ENCODE measurements around the gene TCOF1.
"Not testable (repeated sequence)": the region's sequence is repeated elsewhere in the genome, so short reads cannot be mapped to it uniquely, and the experiment has no call there.

The TCOF1 gene

DNA sequence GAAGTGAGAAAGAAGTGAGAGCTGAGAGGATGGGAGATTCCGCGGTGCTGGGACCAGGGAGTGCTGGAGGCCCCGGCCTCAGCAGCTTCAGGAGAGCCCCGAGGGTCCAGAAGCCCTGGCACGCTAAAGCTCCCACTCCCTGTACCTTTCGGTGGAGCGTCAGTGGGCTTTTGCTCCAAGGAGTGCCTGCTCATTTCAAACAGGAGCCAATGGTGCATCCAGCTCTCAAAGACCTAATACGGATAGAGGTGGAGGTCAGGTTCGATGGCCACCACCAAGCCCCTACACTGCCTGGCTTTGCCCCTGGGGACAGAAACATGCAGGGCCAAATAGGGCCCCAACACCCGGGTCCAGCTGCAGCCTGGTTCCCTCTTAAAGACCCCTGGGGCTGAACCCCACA is 47.0 kb downstream of the TCOF1 start:
- no peak for DNase-seq (ENCODE audit: low read depth)

DNA sequence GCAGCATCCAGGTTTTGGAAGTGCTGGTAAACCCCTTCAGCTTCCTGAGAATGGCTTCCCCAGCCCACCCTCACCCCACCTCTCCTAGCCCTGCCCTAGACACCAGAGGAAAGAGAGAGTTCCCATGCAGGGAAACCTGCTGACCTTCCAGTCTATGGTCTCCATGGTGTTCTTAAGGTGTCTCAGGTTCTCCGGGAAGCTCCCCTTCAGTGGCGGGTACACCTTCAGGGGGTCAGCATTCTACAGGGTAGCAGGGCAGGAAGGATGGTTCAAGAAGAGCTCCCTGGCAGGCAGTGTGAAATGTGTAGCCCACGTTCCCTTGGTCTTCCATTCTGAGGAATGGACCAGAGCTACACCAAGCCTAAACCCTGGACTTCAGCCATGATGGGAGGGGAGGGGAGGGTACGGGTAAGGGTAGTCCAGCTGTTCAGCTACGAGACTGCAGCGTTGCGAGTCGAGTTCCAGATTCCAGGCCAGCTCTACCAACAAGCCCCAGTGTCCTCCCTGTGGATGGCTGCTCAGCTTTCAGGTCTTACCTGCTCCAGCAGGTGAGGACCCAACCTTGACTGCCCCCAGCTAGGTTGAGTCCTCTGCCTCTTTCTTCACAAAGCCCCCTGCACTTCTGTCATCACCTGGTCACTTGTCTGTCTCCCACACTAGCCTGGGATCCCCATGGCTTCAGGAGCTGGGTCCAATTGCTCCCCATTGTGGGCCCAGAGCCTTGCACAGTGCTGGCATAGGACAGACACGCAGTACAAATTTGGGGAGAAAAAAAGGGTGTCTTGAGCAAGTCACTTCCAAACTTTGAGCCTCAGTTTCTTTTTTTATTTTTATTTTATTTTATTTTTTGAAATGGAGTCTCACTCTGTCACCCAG is 47.7 kb downstream of the TCOF1 start:
- DNase-seq (ENCODE audit: low read depth) = no peak

DNA sequence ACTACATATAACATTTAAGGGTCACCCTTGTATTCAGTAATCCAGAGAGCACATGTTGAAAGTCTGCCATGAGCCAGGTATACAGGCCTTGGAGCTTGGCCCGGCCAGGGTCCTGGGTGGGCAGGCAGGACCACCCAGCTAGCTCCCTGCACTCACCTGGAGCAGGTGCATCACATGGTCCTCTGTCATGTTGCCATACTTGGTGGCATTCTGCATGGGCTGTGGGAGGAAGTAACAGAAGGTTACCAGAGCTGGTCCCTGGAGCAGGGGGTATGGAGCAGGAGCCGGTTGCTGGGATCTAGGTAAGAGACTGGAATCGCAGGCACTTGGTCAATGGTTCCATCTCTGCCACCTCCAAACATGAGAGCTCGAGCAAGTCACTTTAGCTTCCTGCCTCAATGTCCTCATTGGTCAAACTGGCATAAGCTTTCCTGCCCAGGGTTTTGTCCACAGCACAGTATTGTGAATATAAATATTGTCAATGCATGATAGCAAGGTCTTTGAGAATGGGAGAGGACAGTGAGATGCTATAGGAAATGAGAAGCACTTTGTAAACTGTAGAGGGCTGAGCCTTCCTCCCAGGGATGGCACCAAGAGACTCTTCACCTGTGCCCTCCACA is 48.7 kb downstream of the TCOF1 start:
- DNase-seq (ENCODE audit: low read depth) = no peak

DNA sequence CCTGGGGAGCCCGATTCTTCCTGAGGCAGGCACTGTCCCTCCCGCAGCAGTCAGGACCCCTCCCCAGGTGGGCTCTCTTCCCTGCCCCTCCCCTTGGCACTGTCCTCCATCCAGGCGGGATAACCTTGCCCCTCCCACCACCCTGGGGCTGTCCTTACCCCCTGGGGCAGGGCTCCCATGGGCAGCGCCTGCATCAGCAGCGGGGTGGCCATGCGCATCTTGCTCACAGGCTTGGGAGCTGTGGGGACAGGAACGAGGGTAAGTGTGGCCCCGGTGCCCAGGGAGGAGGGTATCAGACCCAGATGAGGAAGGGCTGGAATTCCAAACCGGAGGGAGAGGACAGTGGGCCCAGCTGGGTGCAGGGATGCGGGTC is 49.2 kb downstream of the TCOF1 start:
- no peak for DNase-seq (ENCODE audit: low read depth)

DNA sequence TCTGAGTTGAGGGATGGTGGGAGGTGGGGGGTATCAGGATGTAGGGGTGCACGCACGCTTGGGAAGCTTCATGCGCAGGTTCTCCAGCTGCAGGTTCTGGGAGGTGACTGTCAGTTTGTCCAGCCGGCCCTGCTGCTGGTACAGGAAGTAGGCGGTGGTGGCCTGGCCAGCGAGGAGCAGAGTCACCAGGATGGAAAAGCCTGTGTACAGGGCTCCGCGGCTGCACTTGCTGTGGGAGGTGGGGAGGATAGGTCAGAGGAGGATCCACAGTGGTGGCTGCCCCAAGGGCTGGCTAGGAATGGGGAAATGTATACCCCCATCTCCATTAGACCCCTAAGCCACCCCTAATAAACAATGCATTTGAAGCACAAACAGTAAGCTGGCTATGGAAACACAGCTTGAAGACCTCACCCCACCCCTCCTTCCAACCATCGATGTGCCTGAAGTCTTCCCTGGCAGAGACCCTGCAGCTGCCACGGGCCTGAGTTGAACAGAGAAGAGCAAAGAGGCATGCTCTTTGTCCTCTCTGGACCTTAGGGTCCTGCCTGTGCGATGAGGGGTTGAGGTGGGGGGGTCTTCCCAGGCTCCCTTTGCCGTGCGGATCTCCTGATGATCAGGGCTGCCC is 49.7 kb downstream of the TCOF1 start:
- no peak for DNase-seq (ENCODE audit: low read depth)

DNA sequence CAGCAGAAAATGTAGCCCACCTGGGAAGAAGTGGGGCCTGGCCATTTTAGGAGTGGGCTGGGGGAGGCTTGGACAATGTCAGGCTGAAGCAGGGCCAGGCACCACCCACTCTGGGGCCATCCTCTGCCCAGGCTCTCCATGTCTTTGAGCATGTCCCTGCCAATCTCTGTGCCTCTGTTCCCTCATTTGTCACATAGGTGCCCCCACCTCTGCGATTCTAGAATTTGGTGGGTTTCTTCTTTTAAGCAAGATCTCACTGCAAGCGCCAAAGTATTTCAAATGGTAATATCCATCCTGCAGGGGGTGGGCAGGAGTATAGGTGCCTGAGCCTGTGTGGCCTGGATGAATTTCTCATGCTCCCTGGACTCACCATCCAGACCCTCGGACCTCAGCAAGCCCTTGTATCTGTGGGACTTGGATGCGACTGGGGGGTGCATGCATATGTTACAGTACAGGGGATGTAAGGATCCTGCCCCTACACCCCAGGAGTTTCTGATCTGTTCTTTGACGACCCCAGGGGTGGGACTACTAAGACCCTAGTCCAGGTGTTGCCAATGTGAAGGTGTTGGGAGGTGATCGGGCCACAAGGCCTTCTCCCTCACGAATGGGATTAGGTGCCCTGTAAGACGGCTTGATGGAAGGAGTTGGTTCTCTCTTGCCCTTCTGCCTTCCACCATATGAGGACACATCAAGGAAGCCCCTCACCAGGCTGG is 50.9 kb downstream of the TCOF1 start:
- no peak for DNase-seq (ENCODE audit: low read depth)

DNA sequence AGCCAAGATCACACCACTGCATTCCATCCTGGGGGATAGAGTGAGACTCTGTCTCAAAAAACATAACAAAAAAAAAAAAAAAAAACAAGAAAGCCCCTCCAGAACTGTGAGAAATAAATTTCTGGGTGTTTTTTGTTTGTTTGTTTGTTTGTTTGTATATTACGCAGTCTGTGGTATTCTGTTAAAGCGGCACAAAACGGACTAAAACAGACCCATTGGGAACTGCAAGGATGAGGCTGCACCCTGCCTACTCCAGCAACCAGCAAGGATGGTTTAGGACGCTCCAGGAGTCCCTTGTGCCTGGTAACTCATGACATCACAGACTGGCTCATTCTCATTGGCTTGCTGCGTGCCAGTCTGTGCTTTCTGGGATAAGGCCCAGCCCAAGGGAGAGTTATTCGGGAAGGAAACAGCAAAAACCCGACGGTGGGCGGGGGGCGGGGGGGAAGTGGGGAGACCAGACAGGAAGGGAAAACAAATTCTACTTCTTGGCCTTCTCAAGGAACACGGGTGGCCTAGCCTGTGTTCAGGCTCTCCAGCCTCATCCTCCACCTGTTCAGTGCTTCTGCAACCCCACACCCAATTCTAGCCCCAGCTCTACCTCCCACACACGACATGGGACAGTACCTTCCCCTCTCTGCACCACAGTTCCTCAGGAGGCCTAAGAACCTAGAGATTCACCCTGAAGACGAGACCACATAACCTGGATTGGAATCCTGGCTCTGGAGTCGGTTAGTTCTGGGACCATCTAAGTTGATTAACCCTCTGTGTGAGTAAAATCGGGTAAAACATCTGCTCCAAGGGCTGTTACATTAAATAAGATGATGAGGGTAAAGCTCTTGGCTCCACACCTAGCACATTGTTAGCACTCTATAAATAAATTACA is 52.4 kb downstream of the TCOF1 start:
- DNase-seq (ENCODE audit: low read depth) = peak; percentile 38

DNA sequence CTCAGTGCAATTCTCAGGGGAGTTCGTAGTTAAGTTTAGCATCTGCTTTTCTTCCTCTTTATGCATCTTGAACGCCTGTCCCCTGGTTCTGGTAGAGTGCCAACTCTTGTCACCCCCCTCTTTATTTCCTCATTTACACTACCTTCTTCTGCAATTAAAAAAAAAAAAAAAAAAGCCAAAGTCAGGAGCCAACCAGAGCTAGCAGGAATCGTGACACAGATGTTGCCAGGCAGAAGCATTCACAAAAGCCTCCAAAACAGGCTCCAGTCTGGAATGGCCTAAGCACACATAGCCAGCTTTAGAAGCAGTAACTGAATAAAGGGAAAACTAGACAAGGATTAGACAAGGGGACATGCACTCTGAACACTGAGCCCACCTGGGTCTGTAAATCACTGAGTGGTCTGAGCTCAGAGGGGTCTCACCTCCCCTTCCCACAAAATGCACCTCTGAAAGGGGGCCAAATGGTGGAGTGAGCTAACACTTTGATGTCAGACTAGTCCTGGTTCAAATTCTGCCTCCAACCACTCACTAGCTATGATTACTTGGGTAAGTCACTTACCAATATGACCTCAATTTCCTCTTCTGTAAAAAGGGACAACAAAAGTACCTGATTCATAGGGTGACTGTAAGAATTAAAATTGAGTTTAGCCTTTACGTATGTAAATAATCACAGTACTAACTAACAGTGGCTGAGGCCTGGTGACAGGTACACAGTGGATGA is 53.2 kb downstream of the TCOF1 start:
- DNase-seq (ENCODE audit: low read depth) = peak; percentile 25

DNA sequence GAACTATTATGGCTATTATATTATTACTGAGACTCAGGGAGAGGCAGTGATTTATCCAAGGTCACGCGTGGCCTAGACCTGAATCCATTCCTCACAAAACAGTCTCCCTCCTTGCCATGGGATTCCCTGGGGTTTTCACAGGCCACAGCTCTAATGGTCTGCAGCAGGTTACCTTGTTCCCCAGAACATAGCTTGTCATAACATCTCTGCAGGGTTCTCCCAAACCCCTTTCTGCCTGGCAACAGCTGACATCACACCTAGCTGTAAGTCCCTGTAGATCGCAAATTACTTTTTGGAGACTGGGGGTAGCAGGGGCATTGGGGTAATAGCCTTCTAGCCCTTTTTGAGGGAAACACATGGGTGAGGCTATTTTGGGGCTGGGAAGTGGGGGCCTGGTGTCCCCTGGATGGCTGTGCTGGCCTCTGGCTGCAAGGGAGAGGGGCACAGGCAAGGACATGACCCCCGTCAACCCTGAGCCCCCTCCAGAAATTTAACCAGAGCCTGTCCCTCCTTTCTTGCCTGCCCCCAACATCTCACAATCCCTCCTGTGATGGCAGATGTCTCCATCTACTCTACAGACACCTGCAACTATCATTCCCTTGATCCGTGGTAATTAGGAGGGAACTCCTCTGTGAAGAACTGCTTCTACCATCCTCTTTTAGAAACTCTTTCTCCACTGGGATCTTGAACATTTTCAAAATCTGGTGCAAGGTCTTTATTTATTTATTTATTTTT is 53.9 kb downstream of the TCOF1 start:
- DNase-seq (ENCODE audit: low read depth) = peak; percentile 46

DNA sequence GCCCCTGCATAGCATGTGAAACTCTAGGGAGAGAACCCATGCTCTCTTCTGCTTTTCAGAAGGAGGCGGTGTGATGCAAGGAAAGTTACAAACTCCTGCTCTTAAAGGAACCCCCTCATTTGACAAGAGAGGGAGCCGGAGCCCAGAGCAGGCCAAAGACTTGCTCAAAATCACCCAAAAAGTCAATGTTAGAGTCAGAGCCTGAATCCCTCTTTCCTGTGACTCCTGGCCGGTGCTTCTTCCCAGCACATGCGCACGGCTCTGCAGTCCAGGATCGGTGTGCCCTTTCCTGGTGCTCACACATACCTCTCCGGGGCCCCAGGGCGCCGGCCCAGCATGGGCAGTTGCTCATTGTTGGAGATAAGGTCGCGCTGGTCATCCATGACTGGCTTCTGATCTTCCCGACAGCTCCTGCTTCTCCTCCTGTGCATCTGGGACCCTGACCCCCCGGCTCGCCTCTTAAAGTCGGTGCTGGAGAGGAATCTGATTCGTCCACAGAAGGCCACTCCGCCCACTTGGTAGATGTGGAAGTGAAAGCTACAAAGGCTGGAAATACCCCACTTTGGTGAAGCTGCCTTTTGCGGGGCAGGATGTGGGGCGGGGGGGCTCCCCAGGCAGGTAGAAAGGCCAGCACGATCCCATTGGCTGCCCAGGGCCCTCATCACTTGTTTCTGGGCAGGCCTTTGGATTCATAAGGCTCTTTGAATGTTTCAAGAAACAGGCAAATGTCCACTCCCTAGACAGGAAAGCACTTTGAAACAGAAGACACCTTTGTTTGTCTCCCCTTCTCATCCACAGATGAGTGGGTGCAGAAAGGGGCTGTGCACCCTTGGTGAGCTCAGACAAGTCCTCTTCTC is 55.0 kb downstream of the TCOF1 start, which contains the start of gene CD74:
TSS of gene CD74 (minus strand) at position 592 of the 857 bp plus-strand sequence. CDS start at position 431, 161 bp downstream.
- peak; percentile 81 for DNase-seq (ENCODE audit: low read depth)

DNA sequence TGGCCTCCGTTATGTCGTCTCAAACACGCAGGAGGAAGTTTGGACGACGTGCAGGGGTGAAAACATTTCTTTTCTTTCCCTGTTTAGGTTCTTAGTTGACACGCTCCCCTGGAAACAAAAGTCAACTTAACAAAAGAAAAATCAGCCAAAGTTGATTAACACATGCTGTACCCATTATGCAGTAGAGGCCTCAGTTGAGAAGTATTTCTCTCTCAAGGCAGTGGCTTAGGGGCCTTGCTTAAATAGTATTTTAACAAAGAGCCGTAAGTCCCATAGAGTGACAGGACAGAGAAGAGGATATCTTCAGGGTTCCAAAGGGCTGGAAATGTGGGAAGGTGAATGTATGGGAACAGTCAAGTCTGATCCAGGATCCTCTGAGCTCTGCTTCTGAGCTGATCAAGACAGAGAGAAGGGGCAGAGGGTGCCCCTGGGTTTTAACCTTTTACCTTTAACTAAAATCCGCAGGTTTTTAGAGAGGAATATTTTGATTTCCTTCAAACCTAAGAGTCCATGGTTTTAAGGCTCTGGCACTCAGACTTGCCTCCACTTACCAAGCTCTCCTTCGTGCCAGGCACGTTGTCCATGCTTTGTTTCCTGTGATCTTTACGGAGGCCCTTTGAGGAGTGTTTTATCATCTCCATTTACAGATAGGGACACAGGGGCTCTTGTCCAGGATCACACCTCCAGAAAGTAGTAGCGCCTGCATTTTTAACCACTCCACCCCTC is 55.8 kb downstream of the TCOF1 start:
- DNase-seq (ENCODE audit: low read depth) = no peak

DNA sequence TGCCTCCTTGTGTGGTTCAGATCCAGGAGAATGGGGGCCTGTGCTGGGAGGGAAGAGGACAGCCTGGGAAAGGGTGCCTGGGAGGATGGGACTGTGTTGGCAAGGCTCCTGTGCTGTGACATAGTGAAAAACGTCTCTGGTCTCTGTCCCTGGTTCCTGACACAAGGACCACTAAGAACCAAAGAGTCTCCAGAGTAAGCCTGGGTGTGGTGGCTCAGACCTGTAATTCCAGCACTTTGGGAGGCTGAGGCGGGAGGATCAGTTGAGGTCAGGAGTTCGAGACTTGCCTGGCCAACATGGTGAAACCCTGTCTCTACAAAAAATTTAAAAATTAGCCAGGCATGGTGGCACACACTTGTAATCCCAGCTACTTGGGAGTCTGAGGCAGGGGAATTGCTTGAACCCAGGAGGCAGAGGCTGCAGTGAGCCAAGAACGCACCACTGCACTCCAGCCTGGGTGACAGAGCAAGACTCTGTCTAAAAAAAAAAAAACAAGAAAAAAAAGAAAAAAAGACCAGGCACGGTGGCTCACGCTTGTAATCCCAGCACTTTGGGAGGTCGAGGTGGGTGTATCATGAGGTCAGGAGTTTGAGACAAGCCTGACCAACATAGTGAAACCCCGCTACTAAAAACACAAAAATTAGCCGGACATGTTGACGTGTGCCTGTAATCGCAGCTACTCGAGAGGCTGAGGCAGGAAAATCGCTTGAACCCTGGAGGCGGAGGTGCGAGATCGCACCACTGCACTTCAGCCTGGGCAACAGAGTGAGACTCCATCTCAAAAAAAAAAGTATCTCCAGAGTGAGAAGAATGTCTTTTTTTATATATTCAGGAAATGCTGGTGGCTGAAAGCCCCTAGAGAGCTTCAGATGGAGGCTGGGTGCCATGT is 56.6 kb downstream of the TCOF1 start:
- not testable (repeated sequence) for DNase-seq (ENCODE audit: low read depth)

DNA sequence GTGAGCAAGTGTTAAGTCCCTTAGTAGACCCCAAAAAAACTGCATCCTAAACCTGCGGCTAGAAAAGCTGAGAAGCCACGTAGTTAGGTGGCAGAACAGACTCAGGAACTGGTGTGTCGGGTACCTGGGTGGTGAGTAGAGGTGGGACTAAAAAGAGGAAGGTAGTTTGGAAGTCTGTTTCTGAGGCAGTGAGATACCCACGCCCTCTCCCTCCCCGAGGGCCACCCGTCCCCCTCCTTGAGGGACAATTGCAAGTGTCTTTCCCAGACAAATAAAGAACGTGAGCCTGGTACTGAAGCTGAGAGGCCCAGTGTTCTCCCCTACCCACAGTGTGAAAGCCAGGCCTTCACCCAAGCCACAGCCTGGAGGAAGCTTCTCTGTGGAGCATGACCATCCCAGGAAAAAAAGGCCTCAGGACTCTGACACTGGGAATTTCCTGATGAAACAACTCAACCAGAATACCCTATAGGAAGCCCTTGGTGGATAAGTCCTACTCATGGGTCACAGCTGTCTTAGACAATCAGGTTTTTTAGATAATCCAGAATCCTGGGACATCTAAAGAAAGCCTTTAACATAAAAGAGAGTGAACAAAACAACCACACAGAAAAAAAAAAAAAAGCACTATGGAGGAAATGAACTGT is 62.3 kb downstream of the TCOF1 start:
- DNase-seq (ENCODE audit: low read depth) = no peak

DNA sequence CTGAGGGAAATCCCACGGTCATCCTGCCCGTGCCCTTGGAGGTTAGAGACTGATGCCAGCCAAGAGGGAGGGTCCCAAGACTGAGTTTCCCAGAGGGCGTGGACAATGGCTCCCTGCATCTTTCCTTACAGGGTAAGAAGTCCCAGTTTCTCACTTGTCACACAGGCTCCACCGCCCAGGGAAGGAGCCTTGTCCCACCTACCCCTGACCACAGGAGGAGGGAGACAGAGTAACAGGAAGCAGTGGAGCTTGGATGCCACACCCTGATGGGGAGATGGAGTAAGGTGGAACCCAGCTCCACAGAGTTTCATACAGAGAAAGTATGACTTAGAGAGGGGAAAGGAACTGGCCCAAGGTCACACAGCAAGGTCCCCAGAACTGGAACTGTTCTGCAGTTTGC is 64.6 kb downstream of the TCOF1 start:
- no peak for DNase-seq (ENCODE audit: low read depth)

DNA sequence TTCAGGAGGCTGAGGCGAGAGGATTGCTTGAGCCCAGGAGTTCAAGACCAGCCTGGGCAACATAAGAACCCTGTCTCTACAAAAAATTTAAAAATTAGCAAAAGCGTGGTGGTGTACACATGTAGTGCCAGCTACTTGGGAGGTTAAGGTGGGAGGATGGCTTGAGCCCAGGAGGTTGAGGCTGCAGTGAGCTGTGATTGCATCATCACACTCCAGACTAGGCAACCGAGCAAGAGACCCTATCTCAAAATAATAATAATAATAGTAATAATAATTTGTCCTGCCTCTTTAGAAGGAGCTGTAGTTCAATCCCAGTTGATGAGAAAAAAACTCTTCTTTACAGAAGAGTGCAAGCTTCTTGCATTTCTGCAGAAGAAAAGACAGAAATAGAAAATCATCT is 65.3 kb downstream of the TCOF1 start:
- no peak for DNase-seq (ENCODE audit: low read depth)

DNA sequence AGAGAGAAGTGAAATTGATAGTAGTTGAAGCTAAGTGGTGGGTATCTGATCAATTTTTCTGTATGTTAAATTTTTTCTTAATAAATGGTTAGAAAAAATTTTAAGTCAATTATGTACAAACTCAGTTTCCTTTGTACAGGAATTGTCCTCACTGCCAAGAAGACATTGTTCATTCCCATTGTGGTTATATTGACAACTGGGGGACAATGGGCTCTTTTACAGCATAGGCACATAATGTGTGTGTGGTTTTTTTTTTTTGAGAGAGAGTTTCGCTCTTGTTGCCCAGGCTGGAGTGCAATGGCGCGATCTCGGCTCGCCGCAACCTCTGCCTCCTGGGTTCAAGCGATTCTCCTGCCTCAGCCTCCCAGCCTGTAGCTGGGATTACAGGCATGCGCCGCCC is 68.7 kb downstream of the TCOF1 start:
- not testable (repeated sequence) for DNase-seq (ENCODE audit: low read depth)

All from activated T-cell treated with anti-CD3 and anti-CD28 coated beads for 24 hours (primary cell).